Measurements from ENCODE around the gene NYNRIN. TPM values are rescaled to one million over a fixed set of nuclear protein-coding genes. Genes with fewer than 3 reads are reported as not detected.

The NYNRIN gene
- polyA plus RNA-seq, 1 donor from 2014 or later = 5.7 TPM

- H3K9me2 ChIP-seq (ENCODE audit: insufficient read depth, low read length) = no peaks in the 10 kb centered on the region
- H3K4me2 ChIP-seq (ENCODE audit: low read length) = no peak overlapping the region
- TF ChIP-seq RAD21 (conservative IDR thresholded peaks at IDR 0.05) = no peak
- peak; percentile 5 for TF ChIP-seq SMC3 (conservative IDR thresholded peaks at IDR 0.05; ENCODE audit: poor library complexity)
- peak; percentile 57 for TF ChIP-seq CTCF (IDR thresholded peaks at IDR 0.05; ENCODE audit: poor library complexity, severe bottlenecking)
- no peak overlapping the region for H3K9ac ChIP-seq (ENCODE audit: low read length)
- no peaks in the 10 kb centered on the region for H3K27me3 ChIP-seq (ENCODE audit: insufficient read depth, low read depth, low read length)
- no peaks in the 10 kb centered on the region for H3F3A ChIP-seq (ENCODE audit: insufficient read depth, low read length, poor library complexity, severe bottlenecking)
- H3K27ac ChIP-seq (ENCODE audit: low read length) = no peak overlapping the region
- peaks cover 6% of the 10 kb centered on the region for H3K79me2 ChIP-seq (replicated peaks; ENCODE audit: insufficient read depth, low read length)
- H3K36me3 ChIP-seq (ENCODE audit: insufficient read depth, low read length) = peaks cover 5% of the 10 kb centered on the region
- no peak overlapping the region for H3K4me3 ChIP-seq (ENCODE audit: low read length)
- no peaks in the 10 kb centered on the region for H3K9me3 ChIP-seq (ENCODE audit: low read length)
- no peak overlapping the region for H2AFZ ChIP-seq (ENCODE audit: low read depth, low read length)
- no peaks in the 10 kb centered on the region for H4K20me1 ChIP-seq (ENCODE audit: insufficient read depth)
Measured at GRCh38 chr14:24437020-24437735, 38.4 kb downstream of the NYNRIN start.

GRCh38 chr14:24437736-24438067, 38.9 kb downstream of the NYNRIN start:
- Histone ChIP-seq H3K79me2 (replicated peaks; ENCODE audit: insufficient read depth, low read length) (peaks cover 6% of the 10 kb centered on the region), H4K20me1 (ENCODE audit: insufficient read depth) (no peaks in the 10 kb centered on the region), H3K4me3 (ENCODE audit: low read length) (no peak overlapping the region), H3K9me2 (ENCODE audit: insufficient read depth, low read length) (no peaks in the 10 kb centered on the region), H3F3A (ENCODE audit: insufficient read depth, low read length, poor library complexity, severe bottlenecking) (no peaks in the 10 kb centered on the region), H2AFZ (ENCODE audit: low read depth, low read length) (no peak overlapping the region), H3K27me3 (ENCODE audit: insufficient read depth, low read depth, low read length) (no peaks in the 10 kb centered on the region), H3K27ac (ENCODE audit: low read length) (no peak overlapping the region), H3K36me3 (ENCODE audit: insufficient read depth, low read length) (peaks cover 5% of the 10 kb centered on the region), H3K9me3 (ENCODE audit: low read length) (no peaks in the 10 kb centered on the region), H3K4me2 (ENCODE audit: low read length) (no peak overlapping the region), H3K9ac (ENCODE audit: low read length) (no peak overlapping the region)
- TF ChIP-seq SMC3 (conservative IDR thresholded peaks at IDR 0.05; ENCODE audit: poor library complexity) (no peak), MXI1 (conservative IDR thresholded peaks at IDR 0.05; ENCODE audit: poor library complexity, severe bottlenecking) (no peak), CTCF (IDR thresholded peaks at IDR 0.05; ENCODE audit: poor library complexity, severe bottlenecking) (no peak)

- Histone ChIP-seq H3K9ac (ENCODE audit: low read length) (no peak overlapping the region), H2AFZ (ENCODE audit: low read depth, low read length) (no peak overlapping the region), H3K4me3 (ENCODE audit: low read length) (no peak overlapping the region), H3K9me3 (ENCODE audit: low read length) (no peaks in the 10 kb centered on the region), H3K9me2 (ENCODE audit: insufficient read depth, low read length) (no peaks in the 10 kb centered on the region), H3K36me3 (ENCODE audit: insufficient read depth, low read length) (peaks cover 5% of the 10 kb centered on the region), H3K27ac (ENCODE audit: low read length) (no peak overlapping the region), H3K4me2 (ENCODE audit: low read length) (no peak overlapping the region), H3F3A (ENCODE audit: insufficient read depth, low read length, poor library complexity, severe bottlenecking) (no peaks in the 10 kb centered on the region), H3K27me3 (ENCODE audit: insufficient read depth, low read depth, low read length) (no peaks in the 10 kb centered on the region), H3K79me2 (replicated peaks; ENCODE audit: insufficient read depth, low read length) (peaks cover 6% of the 10 kb centered on the region), H4K20me1 (ENCODE audit: insufficient read depth) (no peaks in the 10 kb centered on the region)
- no peak for TF ChIP-seq REST (IDR thresholded peaks at IDR 0.05; ENCODE audit: borderline replicate concordance)
- no peak for TF ChIP-seq CTCF (IDR thresholded peaks at IDR 0.05; ENCODE audit: poor library complexity, severe bottlenecking)
- TF ChIP-seq MXI1 (conservative IDR thresholded peaks at IDR 0.05; ENCODE audit: poor library complexity, severe bottlenecking) = no peak
- TF ChIP-seq POLR2AphosphoS5 (IDR thresholded peaks at IDR 0.05) = no peak
- no peak for TF ChIP-seq SMC3 (conservative IDR thresholded peaks at IDR 0.05; ENCODE audit: poor library complexity)
- no peak for TF ChIP-seq TAF1 (IDR thresholded peaks at IDR 0.05; ENCODE audit: low read depth)
- TF ChIP-seq RAD21 (conservative IDR thresholded peaks at IDR 0.05) = no peak
- TF ChIP-seq EZH2 (IDR thresholded peaks at IDR 0.05; ENCODE audit: borderline replicate concordance, insufficient read depth, low read length, poor library complexity, severe bottlenecking) = no peak
- no peak for TF ChIP-seq EP300 (conservative IDR thresholded peaks at IDR 0.05; ENCODE audit: poor library complexity, severe bottlenecking)
Measured at GRCh38 chr14:24438223-24439097, 39.7 kb downstream of the NYNRIN start.

Data from neural cell (in vitro differentiated cells).